GM18517 (cell line): ENCODE data around the gene KRTAP3-3.
"Not testable (repeated sequence)": the region's sequence is repeated elsewhere in the genome, so short reads cannot be mapped to it uniquely, and the experiment has no call there.

Experiments used
- ATAC-seq: cut with Tn5 transposase; IDR thresholded peaks from one replicate; pipeline ENCODE4 v1.9.1; 2021; ENCODE audit warnings: mild to moderate bottlenecking, moderate library complexity; ENCODE audit not compliant: unreplicated experiment

KRTAP3-3 gene

GRCh38 chr17:40993839-40994238 lies at the start of gene KRTAP3-3:
KRTAP3-3 (minus strand) TSS chr17:40994164; CDS start chr17:40994097, 67 bp downstream.
- ATAC-seq = no peak

- no peak for ATAC-seq
Measured at GRCh38 chr17:41042953-41043352, 49.0 kb upstream of the KRTAP3-3 start.

- not testable (repeated sequence) for ATAC-seq
Measured at GRCh38 chr17:41040783-41041571, 47.0 kb upstream of the KRTAP3-3 start, which contains the start of gene KRTAP1-1. KRTAP1-1 (minus strand) TSS chr17:41041450; CDS start chr17:41041397, 53 bp downstream.

GRCh38 chr17:41037853-41038350 lies 43.9 kb upstream of the KRTAP3-3 start:
- no peak for ATAC-seq

- ATAC-seq = not testable (repeated sequence)
Measured at GRCh38 chr17:41034346-41034935, 40.5 kb upstream of the KRTAP3-3 start, which contains the start of gene KRTAP1-3. KRTAP1-3 (minus strand) TSS chr17:41034874; CDS start chr17:41034821, 53 bp downstream.

GRCh38 chr17:41029633-41030245 lies 35.8 kb upstream of the KRTAP3-3 start, which contains the start of gene KRTAP1-4:
KRTAP1-4 (minus strand) TSS chr17:41030195; CDS start chr17:41030078, 117 bp downstream.
- no peak for ATAC-seq

GRCh38 chr17:41026715-41027471 lies 32.9 kb upstream of the KRTAP3-3 start, which contains the start of gene KRTAP1-5:
KRTAP1-5 (minus strand) TSS chr17:41027208; CDS start chr17:41027155, 53 bp downstream.
- ATAC-seq = no peak

GRCh38 chr17:41024697-41025096 lies 30.7 kb upstream of the KRTAP3-3 start:
- ATAC-seq = no peak

GRCh38 chr17:41020336-41020735 lies 26.4 kb upstream of the KRTAP3-3 start:
- ATAC-seq = no peak

GRCh38 chr17:41019415-41019814 lies 25.5 kb upstream of the KRTAP3-3 start:
- no peak for ATAC-seq

GRCh38 chr17:41018541-41018940 lies 24.6 kb upstream of the KRTAP3-3 start:
- no peak for ATAC-seq

GRCh38 chr17:41016578-41017215 lies 22.7 kb upstream of the KRTAP3-3 start:
- ATAC-seq = no peak

- ATAC-seq = no peak
Measured at GRCh38 chr17:41015454-41015853, 21.5 kb upstream of the KRTAP3-3 start.

GRCh38 chr17:41013606-41014005 lies 19.6 kb upstream of the KRTAP3-3 start:
- ATAC-seq = no peak

GRCh38 chr17:41013181-41013580 lies 19.2 kb upstream of the KRTAP3-3 start:
- no peak for ATAC-seq

GRCh38 chr17:41012326-41013120 lies 18.6 kb upstream of the KRTAP3-3 start:
- no peak for ATAC-seq

GRCh38 chr17:41010441-41010840 lies 16.5 kb upstream of the KRTAP3-3 start:
- no peak for ATAC-seq

GRCh38 chr17:41009936-41010335 lies 16.0 kb upstream of the KRTAP3-3 start:
- ATAC-seq = no peak

GRCh38 chr17:41009301-41009760 lies 15.4 kb upstream of the KRTAP3-3 start:
- ATAC-seq = no peak
